Measurements from ENCODE around the gene RIPK1. TPM values are rescaled to one million over a fixed set of nuclear protein-coding genes. Genes with fewer than 3 reads are reported as not detected.

RIPK1 gene
- total RNA-seq, 1 experiment from 2014 or later = 19.1 TPM

DNA sequence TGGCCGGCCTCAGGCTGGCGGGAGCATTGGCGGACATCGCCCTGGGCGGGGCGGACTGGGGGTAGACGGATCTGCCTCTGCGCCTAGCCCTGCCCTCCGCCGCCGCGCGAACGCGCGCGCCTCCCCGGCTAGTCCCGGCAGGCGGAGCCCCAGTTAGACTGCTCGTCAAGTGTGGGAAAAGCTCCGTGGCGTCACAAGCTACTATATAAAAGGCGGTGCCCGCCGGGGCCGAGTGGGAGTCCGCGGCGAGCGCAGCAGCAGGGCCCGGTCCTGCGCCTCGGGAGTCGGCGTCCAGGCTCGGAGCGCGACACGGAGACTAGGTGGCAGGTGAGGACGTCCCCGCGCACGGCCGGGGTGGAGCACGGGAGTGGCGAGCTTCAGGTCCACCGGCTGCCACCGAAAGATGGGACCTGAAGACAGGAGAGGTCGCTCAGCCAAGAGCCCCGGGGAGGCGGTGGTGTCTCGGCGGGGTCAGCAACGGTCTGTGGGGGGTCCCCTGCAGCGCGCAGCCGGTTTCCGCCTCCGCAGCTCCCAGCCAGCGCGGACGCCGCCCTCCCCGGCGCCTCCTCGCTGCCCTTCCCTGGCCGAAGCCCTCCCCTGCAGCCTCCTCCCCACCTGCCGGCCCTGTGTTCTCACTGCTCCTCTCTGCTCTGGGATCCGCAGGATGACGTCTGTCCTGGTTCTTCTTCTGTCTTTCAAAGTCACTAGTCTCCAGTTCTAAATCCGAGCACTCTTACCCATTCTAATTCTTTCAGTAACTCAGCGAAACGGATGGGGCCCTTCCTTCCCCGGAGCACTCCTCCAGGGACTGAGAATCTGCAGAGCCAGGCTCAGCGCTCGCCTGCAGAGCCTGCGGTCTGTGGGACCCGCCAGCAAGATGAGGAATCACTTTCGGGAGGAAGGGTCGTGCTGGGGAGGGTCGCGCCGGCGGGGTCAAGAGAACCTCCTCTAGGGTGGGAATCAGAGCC lies 4.3 kb upstream of the RIPK1 start:
- Histone ChIP-seq H3K27me3 (ENCODE audit: insufficient read depth, low read length) (no peaks in the 10 kb centered on the region), H3K79me2 (ENCODE audit: insufficient read depth, low read length) (peaks cover 13% of the 10 kb centered on the region), H3K4me1 (ENCODE audit: control insufficient read depth in 1 of 2, insufficient read depth in 2 of 2, low read length in 2 of 2) (peaks cover 22 to 38% of the 10 kb centered on the region in 2 experiments), H3K9me3 (ENCODE audit: control insufficient read depth in 1 of 2, insufficient read depth in 1 of 2, low read depth in 1 of 2, low read length in 2 of 2) (no peaks in the 10 kb centered on the region), H4K20me1 (ENCODE audit: insufficient read depth) (no peaks in the 10 kb centered on the region), H2AFZ (ENCODE audit: low read depth, low read length, poor library complexity, severe bottlenecking) (no peak overlapping the region), H3K4me3 (replicated peaks in 1 of 2; ENCODE audit: low read depth in 1 of 2, low read length in 2 of 2) (peak overlapping the region; percentile 63 to 73), H3K36me3 (ENCODE audit: control insufficient read depth in 1 of 2, insufficient read depth in 2 of 2, low read length in 2 of 2) (no peaks in the 10 kb centered on the region), H3K27ac (ENCODE audit: low read depth, low read length) (peak overlapping the region; percentile 78), H3K9me2 (ENCODE audit: insufficient read depth) (no peaks in the 10 kb centered on the region), H3K4me2 (ENCODE audit: low read length) (peak overlapping the region; percentile 91), H3K9ac (ENCODE audit: low read length) (peak overlapping the region; percentile 73)
- RAD21 ChIA-PET (ENCODE audit: low non-redundant PET in 1 of 2, low total read pairs in 2 of 2, uncharacterized antibody in 2 of 2, unreplicated experiment in 2 of 2) = interaction anchor here in 1 of 2 experiments (1.0 kb wide), 1 partner anchor 62 kb away, joined by 3 read pairs; no protein-coding TSS in a partner anchor
- intact Hi-C loops (cut with micrococcal nuclease) = loop anchor here (2.0 to 10.0 kb wide), 2 partner anchors 65 to 299 kb away; partner anchors contain the start of genes NQO2 and WRNIP1
- ATAC-seq (peak; percentile 87), DNase-seq (ENCODE audit: low read depth, low spot score) (peak; percentile 86)
- CTCF ChIA-PET = interaction anchor here (0.7 to 1.0 kb wide), 3 partner anchors 62 to 112 kb away, joined by 3 to 5 read pairs (median 3); no protein-coding TSS in a partner anchor
- POLR2A ChIA-PET = interaction anchor here (0.7 to 1.2 kb wide), 9 partner anchors 10 to 311 kb away, joined by 3 to 12 read pairs (median 4); partner anchors contain the start of gene NQO2
- BruUV-seq (replicated peaks) = TSS peak; percentile 21
- TF ChIP-seq SRF (IDR thresholded peaks at IDR 0.05; ENCODE audit: low read depth) = no peak
- no peak for TF ChIP-seq EZH2 (IDR thresholded peaks at IDR 0.05)
- TF ChIP-seq, protein P1, sequence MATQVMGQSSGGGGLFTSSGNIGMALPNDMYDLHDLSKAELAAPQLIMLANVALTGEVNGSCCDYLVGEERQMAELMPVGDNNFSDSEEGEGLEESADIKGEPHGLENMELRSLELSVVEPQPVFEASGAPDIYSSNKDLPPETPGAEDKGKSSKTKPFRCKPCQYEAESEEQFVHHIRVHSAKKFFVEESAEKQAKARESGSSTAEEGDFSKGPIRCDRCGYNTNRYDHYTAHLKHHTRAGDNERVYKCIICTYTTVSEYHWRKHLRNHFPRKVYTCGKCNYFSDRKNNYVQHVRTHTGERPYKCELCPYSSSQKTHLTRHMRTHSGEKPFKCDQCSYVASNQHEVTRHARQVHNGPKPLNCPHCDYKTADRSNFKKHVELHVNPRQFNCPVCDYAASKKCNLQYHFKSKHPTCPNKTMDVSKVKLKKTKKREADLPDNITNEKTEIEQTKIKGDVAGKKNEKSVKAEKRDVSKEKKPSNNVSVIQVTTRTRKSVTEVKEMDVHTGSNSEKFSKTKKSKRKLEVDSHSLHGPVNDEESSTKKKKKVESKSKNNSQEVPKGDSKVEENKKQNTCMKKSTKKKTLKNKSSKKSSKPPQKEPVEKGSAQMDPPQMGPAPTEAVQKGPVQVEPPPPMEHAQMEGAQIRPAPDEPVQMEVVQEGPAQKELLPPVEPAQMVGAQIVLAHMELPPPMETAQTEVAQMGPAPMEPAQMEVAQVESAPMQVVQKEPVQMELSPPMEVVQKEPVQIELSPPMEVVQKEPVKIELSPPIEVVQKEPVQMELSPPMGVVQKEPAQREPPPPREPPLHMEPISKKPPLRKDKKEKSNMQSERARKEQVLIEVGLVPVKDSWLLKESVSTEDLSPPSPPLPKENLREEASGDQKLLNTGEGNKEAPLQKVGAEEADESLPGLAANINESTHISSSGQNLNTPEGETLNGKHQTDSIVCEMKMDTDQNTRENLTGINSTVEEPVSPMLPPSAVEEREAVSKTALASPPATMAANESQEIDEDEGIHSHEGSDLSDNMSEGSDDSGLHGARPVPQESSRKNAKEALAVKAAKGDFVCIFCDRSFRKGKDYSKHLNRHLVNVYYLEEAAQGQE (IDR thresholded peaks at IDR 0.05; ENCODE audit: low read depth) = no peak
- peak; percentile 10 for TF ChIP-seq YY1 (IDR thresholded peaks at IDR 0.05; ENCODE audit: extremely low read depth, insufficient replicate concordance, low read depth, low read length)
- no peak for TF ChIP-seq ZNF274 (IDR thresholded peaks at IDR 0.05; ENCODE audit: low read depth, low read length)
- TF ChIP-seq, protein P2, sequence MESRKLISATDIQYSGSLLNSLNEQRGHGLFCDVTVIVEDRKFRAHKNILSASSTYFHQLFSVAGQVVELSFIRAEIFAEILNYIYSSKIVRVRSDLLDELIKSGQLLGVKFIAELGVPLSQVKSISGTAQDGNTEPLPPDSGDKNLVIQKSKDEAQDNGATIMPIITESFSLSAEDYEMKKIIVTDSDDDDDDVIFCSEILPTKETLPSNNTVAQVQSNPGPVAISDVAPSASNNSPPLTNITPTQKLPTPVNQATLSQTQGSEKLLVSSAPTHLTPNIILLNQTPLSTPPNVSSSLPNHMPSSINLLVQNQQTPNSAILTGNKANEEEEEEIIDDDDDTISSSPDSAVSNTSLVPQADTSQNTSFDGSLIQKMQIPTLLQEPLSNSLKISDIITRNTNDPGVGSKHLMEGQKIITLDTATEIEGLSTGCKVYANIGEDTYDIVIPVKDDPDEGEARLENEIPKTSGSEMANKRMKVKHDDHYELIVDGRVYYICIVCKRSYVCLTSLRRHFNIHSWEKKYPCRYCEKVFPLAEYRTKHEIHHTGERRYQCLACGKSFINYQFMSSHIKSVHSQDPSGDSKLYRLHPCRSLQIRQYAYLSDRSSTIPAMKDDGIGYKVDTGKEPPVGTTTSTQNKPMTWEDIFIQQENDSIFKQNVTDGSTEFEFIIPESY (IDR thresholded peaks at IDR 0.05; ENCODE audit: extremely low read depth, insufficient replicate concordance, low read length) = no peak
- no peak for TF ChIP-seq EGR1 (IDR thresholded peaks at IDR 0.05; ENCODE audit: low read depth)
- TF ChIP-seq ELF1 (IDR thresholded peaks at IDR 0.05; ENCODE audit: borderline replicate concordance, low read depth) = no peak
- TF ChIP-seq FOSL1 (IDR thresholded peaks at IDR 0.05; ENCODE audit: low read depth) = no peak
- peak; percentile 29 for TF ChIP-seq TCF7L2 (IDR thresholded peaks at IDR 0.05; ENCODE audit: borderline replicate concordance, extremely low read depth, insufficient read depth, insufficient read length)
- TF ChIP-seq CBX3 (IDR thresholded peaks at IDR 0.05; ENCODE audit: low read depth) = no peak
- no peak for TF ChIP-seq JUND (IDR thresholded peaks at IDR 0.05)
- TF ChIP-seq POLR2A (IDR thresholded peaks at IDR 0.05; ENCODE audit: borderline replicate concordance, extremely low read depth, insufficient read depth, insufficient read length) = peak; percentile 88
- TF ChIP-seq RAD21 (IDR thresholded peaks at IDR 0.05; ENCODE audit: low read depth) = no peak
- no peak for TF ChIP-seq EZH2phosphoT487 (IDR thresholded peaks at IDR 0.05; ENCODE audit: borderline replicate concordance)
- TF ChIP-seq SIN3A (IDR thresholded peaks at IDR 0.05; ENCODE audit: low read depth) = peak; percentile 77; the same call in 1 of the 2 replicates
- TF ChIP-seq, protein P3, sequence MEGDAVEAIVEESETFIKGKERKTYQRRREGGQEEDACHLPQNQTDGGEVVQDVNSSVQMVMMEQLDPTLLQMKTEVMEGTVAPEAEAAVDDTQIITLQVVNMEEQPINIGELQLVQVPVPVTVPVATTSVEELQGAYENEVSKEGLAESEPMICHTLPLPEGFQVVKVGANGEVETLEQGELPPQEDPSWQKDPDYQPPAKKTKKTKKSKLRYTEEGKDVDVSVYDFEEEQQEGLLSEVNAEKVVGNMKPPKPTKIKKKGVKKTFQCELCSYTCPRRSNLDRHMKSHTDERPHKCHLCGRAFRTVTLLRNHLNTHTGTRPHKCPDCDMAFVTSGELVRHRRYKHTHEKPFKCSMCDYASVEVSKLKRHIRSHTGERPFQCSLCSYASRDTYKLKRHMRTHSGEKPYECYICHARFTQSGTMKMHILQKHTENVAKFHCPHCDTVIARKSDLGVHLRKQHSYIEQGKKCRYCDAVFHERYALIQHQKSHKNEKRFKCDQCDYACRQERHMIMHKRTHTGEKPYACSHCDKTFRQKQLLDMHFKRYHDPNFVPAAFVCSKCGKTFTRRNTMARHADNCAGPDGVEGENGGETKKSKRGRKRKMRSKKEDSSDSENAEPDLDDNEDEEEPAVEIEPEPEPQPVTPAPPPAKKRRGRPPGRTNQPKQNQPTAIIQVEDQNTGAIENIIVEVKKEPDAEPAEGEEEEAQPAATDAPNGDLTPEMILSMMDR (IDR thresholded peaks at IDR 0.05 in 2 of 3, conservative IDR thresholded peaks at IDR 0.05 in 1 of 3; ENCODE audit: borderline replicate concordance in 1 of 3, insufficient read depth in 1 of 3, low read depth in 2 of 3, low read length in 2 of 3) = no peak

All from HCT116 (cell line).